Central memory CD4-positive, alpha-beta T cell (primary cell): ENCODE measurements around the gene CENPS.
"Not testable (repeated sequence)": the region's sequence is repeated elsewhere in the genome, so short reads cannot be mapped to it uniquely, and the experiment has no call there.

Experiments used
- DNase-seq: peaks from one replicate; pipeline ENCODE4 v3.0.0; 2022

CENPS gene

DNA sequence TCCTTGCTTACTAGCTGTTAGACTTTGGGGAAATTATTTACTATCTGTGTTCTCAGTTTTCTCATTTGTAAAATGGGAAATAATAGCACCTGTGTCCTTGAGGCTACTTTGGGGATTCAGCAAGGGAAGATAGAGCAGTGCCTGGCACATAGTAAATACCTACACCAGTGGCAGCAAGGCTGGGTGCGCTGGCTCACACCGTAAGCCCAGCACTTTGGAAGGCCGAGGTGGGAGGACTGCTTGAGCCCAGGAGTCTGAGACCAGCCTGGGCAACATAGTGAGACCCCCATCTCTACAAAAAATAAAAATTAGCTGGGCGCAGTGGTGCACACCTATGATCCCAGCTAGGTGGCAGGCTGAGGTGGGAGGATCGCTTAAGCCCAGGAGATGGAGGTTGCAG lies 8.6 kb upstream of the CENPS start:
- DNase-seq: no peak

DNA sequence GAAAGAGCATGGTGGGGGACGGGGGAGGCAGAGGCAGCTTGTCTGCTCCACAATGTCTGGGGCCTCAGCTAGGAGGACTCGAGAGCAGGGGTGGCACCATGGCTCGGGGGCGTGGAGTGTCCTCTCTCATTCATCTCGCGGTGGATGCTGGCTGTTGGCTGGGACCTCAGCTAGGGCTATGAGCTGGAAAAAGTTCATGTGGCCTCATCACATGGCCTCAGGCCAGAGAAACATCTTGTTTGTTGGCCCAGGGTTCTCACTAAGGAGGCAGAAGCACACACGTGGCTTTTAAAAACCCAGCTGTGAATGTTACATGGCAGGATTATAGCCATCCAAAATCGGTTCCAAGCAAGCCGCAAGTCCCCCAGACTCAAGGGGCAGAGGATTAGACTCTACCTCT lies 6.2 kb upstream of the CENPS start:
- no peak for DNase-seq

GRCh38 chr1:10424651-10425050 lies 5.6 kb upstream of the CENPS start:
- no peak for DNase-seq

DNA sequence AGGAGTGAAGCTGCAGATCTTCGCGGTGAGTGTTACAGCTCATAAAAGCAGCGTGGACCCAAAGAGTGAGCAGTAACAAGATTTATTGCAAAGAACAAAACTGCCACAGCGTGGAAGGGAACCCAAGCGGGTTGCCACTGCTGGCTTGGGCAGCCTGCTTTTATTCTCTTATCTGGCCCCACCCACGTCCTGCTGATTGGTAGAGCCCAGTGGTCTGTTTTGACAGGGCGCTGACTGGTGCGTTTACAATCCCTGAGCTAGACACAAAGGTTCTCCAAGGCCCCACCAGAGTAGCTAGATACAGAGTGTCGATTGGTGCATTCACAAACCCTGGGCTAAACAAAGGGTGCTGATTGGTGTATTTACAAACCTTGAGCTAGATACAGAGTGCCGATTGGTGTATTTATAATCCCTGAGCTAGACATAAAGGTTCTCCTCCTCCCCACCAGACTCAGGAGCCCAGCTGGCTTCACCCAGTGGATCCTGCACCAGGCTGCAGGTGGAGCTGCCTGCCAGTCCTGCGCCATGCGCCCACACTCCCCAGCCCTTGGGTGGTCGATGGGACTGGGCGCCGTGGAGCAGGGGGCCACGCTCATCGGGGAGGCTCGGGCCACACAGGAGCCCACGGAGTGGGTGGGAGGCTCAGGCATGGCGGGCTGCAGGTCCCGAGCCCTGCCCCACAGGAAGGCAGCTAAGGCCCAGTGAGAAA lies 4.3 kb upstream of the CENPS start:
- DNase-seq: not testable (repeated sequence)

GRCh38 chr1:10426535-10426848 lies 3.7 kb upstream of the CENPS start:
- DNase-seq: not testable (repeated sequence)

DNA sequence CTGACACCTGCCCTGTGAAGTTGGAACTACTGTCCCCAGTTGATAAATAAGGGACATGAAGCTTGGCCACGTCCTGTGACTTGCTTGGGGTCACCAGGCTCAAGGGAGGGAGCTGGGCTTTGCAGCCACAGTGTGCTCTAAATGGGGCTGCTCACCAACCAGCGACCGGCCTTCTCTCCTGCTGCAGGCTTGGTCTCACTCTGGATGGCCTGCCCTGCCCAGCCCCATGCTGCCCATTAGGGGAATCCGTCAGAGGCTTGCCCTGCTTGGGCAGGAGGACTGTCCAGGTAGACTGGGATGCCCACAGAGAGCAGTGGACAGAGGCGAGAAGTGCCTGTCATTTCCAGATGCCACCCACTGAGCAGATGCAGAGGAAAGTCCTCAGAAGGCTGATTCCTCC lies 1.2 kb upstream of the CENPS start:
- no peak for DNase-seq

- DNase-seq: no peak
Measured at GRCh38 chr1:10429868-10430215, 391 bp upstream of the CENPS start.

DNA sequence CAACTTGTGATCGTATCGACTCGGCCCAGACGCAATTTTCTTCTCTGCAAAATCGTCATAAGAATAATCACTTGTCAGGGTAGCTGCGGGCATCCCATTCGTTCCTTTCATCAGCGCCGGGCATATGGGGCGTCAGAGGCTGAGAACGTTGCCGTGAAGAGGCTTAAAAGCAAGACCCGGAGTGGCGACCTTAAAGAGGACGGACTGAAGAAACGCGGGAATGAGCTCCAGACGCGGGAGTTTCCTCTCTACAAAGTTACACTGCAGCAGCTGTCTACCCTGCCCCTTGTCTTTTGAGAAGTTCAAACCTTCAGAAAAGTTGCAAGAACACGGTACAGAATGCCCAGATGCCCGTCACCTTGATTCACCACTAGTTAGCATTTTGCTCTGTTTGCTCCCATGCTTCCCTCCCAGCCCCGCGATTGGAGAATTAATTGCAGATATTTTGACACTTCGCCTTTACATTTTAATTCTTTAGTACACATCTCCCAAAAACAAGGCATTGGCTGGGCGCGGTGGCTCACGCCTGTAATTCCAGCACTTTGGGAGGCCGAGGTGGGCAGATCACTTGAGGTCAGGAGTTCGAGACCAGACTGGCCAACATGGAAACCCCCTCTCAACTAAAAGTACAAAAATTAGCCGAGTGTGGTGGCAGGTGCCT lies 967 bp downstream of the CENPS start:
- DNase-seq: no peak

DNA sequence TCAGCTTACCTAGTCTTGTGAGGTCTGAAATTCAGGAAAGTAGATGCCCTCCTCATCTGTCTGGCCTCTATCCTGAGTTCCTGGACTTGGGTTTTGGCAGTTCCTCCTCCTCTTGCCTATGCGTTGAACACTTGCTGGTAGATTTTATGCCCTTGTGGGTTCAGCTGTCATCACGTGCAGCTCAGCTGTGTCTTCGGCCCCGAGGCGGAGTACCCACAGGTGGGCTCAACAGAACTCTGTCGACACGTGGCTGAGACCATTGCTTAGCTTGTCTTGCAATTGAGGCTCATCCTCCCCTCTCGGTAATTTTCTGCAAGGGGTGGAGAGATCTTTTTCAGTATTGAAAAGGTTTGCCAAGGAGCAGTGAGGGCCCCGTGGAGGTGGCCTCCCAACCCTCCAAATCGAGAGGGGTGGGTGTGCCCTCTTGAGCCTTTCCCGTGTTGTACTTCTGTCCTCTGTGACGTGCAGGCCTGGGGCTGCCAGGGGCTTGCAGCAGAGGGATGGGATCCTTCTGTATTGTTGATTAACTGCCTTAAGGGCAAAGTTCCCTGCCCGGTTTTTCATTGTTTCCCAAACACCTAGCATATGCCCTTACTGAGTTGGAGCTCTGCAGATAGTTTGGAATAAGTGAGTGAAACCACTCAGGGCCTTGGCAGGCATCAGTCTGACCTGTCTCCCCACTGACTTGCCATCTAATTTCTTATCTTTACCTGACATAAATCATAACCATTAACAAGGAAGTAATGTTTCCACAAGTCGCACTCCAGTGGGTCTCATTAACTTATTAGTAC lies 2.9 kb downstream of the CENPS start:
- DNase-seq: no peak

- no peak for DNase-seq
Measured at GRCh38 chr1:10433790-10434189, 3.6 kb downstream of the CENPS start.

DNA sequence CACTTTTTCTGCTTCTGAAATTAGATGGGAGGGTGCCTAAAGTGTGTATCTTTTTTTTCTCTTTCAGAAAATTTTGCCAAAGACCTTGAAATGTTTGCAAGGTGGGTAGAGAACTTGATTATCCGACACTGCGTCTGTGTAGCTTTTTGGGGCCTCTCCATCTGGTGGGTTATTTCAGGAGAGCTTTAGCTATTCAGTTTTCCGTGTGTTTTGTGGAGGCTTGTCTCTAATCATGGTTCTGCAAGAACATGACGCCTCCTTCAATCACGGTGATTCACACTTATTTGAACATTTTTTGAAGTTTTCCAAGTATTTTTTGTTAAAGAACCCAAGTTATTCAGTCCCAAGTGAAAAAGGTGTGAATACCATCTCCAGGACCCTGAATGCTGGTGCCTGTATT lies 4.4 kb downstream of the CENPS start:
- no peak for DNase-seq

DNA sequence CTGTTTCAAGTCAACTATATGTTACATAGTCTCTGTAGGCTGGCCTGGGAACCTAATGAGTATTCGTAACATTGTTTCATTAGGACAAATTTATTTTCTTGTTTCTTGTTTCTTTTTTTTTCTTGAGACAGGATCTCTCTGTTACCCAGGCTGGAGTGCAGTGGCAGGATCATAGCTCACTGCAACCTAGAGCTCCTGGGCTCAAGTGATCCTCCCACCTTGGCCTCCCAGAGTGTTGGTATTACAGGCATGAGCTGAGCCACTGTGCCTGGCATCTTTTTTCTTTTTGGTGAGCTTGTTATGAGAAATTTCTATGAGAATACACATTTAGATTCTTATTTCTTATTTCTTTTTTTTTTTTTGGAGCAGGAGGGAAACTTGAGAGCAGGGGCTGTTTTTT lies 6.8 kb downstream of the CENPS start:
- DNase-seq: no peak

DNA sequence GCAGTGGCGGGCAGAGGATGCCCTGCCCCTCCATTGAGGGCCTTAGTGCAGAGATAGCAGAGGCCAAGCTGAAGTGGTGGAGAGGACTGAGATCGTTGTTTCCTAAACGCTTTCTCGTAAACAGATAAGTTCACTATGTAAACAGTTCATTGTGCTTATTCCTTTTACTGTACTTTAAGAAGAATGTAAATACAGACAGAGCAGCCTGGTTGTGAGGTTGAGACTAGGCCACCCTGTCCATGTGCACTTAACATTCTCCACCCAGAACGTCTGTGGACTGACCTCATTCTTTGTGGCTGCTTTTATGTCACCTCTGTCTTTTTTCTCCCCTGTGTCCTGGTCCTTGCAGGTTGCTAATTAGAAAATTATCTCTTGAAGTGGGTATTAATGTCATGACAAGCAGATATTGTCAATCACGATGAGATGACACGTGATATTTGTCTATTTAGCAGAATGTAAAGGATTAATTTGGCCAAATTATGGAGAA lies 8.5 kb downstream of the CENPS start:
- DNase-seq: no peak

GRCh38 chr1:10440305-10440704 lies 10.1 kb downstream of the CENPS start:
- DNase-seq: no peak

DNA sequence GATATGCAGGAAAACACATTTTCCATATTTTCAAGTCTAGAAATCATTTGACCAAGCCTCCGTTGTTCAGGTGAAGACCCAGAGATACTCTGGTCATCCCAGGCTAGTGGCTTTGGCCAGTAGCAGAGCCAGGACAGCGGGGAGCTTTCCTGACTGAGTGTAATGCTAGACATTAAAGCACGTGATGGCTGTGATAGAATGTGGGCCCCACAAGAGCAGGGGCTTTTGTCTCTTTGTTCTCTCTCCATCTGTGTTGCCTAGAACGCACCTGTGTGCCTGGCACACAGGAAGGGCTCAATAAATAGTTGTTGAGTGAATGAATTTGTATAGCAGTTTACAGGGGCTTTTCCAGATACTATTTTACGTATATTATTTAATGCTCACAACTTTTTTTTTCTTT lies 10.6 kb downstream of the CENPS start:
- no peak for DNase-seq

GRCh38 chr1:10444248-10444647 lies 14.0 kb downstream of the CENPS start:
- DNase-seq: no peak

- no peak for DNase-seq
Measured at GRCh38 chr1:10444795-10445397, 14.7 kb downstream of the CENPS start.

GRCh38 chr1:10446790-10447422 lies 16.7 kb downstream of the CENPS start:
- no peak for DNase-seq

DNA sequence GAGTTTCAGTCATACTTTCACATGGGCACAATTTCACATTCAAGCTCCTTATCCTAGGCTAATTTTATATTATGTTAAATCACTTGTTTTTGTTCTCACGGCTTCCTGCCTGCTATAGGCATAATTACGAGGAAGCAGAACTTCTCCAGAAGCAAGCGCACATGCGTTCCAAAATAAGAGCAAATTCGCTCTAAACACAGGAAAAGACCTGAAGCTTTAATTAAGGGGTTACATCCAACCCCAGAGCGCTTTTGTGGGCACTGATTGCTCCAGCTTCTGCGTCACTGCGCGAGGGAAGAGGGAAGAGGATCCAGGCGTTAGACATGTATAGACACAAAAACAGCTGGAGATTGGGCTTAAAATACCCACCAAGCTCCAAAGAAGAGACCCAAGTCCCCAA lies 19.5 kb downstream of the CENPS start, which contains the start of gene CORT:
Gene CORT (plus strand): TSS at position 281 of the 400 bp plus-strand sequence. CDS start 193 bp downstream, outside the sequence.
- no peak for DNase-seq

GRCh38 chr1:10450156-10450814 lies 20.1 kb downstream of the CENPS start:
- DNase-seq: no peak

DNA sequence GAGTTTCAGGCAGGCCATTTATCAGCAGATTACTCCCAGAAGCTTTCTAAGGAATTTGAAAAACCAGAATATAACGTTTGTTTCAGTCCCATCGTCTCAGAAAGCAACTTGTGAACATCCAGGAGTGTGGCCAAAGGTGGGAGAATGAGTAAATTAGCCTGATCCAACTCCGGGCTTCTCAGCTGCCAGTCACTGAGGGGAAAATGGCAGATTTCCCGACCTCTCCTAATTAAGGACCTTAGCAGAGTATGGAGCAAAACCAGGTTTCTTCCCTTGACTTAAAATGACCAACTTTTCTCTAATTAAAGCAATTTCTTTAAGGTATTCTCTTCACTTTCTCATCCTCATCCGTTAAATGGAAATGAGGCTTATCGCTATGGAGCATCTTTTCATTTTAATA lies 20.6 kb downstream of the CENPS start:
- no peak for DNase-seq

DNA sequence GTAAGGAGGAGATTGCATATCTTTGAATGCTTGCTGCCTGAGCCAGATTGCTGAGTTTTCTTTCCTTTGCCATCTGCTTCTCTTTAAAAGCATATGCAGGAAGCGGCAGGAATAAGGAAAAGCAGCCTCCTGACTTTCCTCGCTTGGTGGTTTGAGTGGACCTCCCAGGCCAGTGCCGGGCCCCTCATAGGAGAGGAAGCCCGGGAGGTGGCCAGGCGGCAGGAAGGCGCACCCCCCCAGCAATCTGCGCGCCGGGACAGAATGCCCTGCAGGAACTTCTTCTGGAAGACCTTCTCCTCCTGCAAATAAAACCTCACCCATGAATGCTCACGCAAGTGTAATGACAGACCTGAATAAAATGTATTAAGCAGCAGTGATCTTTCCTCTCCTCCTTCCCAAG lies 21.1 kb downstream of the CENPS start:
- DNase-seq: no peak
